Endothelial cell of umbilical vein (primary cell): ENCODE data around the gene ATP5ME. TPM values are rescaled to one million over a fixed set of nuclear protein-coding genes. Genes with fewer than 3 reads are reported as not detected.

Experiments
- BruUV-seq: library from RNA; stranded (reverse); fragments of 400-500 nt; replicated peaks from 2 replicates; lab custom pipeline; 2021; lab: Mats Ljungman, UMichigan
- CTCF ChIA-PET: fragments of 300-600, 350-600 bp; sonication (Branson Sonifier 250); formaldehyde crosslinking; loops from one replicate; lab custom pipeline; 2021; ENCODE audit warnings: antibody characterized with exemption, inconsistent platforms; lab: Charles Lee
- POLR2A ChIA-PET: fragments of 300-600, 350-600 bp; sonication (Branson Sonifier 250); formaldehyde crosslinking; loops from one replicate; lab custom pipeline; 2021; ENCODE audit warnings: antibody characterized with exemption, inconsistent platforms; lab: Charles Lee
- DNase-seq: peaks from one replicate; pipeline ENCODE4 v3.0.0-alpha.2; 2011; ENCODE audit warnings: low read depth, low spot score
- FAIRE-seq: peaks from 2 replicates; lab custom pipeline; 2011; peaks lifted over from hg19 to GRCh38; lab: Jason Lieb, UNC
- H2AFZ ChIP-seq: 2 replicates; pipeline ENCODE4 v1.6.0; 2012; ENCODE audit warnings: low read depth, low read length, control low read depth, inconsistent platforms
- H3K27ac ChIP-seq: 2 replicates; pipeline ENCODE4 v1.5.1; 2011; ENCODE audit warnings: low read depth, mild to moderate bottlenecking, control low read depth, low read length, moderate library complexity; ENCODE audit not compliant: insufficient read depth
- H3K27me3 ChIP-seq, 2 experiments: 2 replicates each; pipeline versions ENCODE4 v1.6.0 to v1.6.1; 2011; ENCODE audit warnings: low read length in 2 of 2, mixed read lengths in 1 of 2; ENCODE audit not compliant: control insufficient read depth in 2 of 2, insufficient read depth in 2 of 2
- H3K36me3 ChIP-seq, 2 experiments: 2 replicates in 1 of 2; 3 replicates in 1 of 2; pipeline ENCODE4 v1.5.1; 2011; ENCODE audit warnings: low read length in 2 of 2, mild to moderate bottlenecking in 1 of 2, moderate library complexity in 1 of 2; ENCODE audit not compliant: control insufficient read depth in 2 of 2, insufficient read depth in 2 of 2; ENCODE audit errors: extremely low read depth in 1 of 2
- H3K4me1 ChIP-seq: 3 replicates; pipeline ENCODE4 v1.5.1; 2011; ENCODE audit warnings: mild to moderate bottlenecking, low read length; ENCODE audit not compliant: control insufficient read depth, insufficient read depth; ENCODE audit errors: extremely low read depth
- H3K4me2 ChIP-seq: 2 replicates; pipeline ENCODE4 v1.6.1; 2011; ENCODE audit warnings: low read length, control low read depth, mixed read lengths; ENCODE audit not compliant: insufficient read depth
- H3K4me3 ChIP-seq, 3 experiments: fragments of 200-600 bp in 1 of 3; sonication (generic), shearing (Covaris generic) in 1 of 3; replicated peaks in 1 of 3; 2 replicates each; pipeline ENCODE4 v1.5.1; 2011 to 2016; ENCODE audit warnings: control low read depth in 3 of 3, low read length in 3 of 3, mild to moderate bottlenecking in 2 of 3, inconsistent platforms in 1 of 3, low read depth in 1 of 3, moderate library complexity in 1 of 3; ENCODE audit not compliant: insufficient read depth in 1 of 3
- H3K79me2 ChIP-seq: 2 replicates; pipeline ENCODE4 v1.6.0; 2012; ENCODE audit warnings: low read length, inconsistent platforms; ENCODE audit not compliant: control insufficient read depth, insufficient read depth
- H3K9ac ChIP-seq: replicated peaks from 2 replicates; pipeline ENCODE3; 2011; ENCODE audit warnings: low read length, control low read depth; ENCODE audit not compliant: insufficient read depth; ENCODE audit errors: extremely low read depth
- H3K9me1 ChIP-seq: replicated peaks from 3 replicates; pipeline ENCODE4 v1.6.0; 2011; ENCODE audit warnings: mild to moderate bottlenecking, low read length; ENCODE audit not compliant: control insufficient read depth, insufficient read depth; ENCODE audit errors: extremely low read depth
- H3K9me3 ChIP-seq: replicated peaks from 2 replicates; pipeline ENCODE4 v1.5.1; 2012; ENCODE audit warnings: low read length, inconsistent platforms; ENCODE audit not compliant: control insufficient read depth, insufficient read depth
- H4K20me1 ChIP-seq: replicated peaks from 2 replicates; pipeline ENCODE3; 2011; ENCODE audit warnings: mild to moderate bottlenecking, low read length; ENCODE audit not compliant: control insufficient read depth, insufficient read depth; ENCODE audit errors: extremely low read depth
- MAX ChIP-seq: IDR thresholded peaks from 2 replicates; pipeline ENCODE4 v1.6.1; 2011; ENCODE audit not compliant: insufficient read depth, insufficient read length
- POLR2A ChIP-seq: IDR thresholded peaks from 2 replicates; pipeline ENCODE4 v1.6.1; 2012; ENCODE audit warnings: low read depth, mild to moderate bottlenecking, control low read depth, low read length
- POLR2AphosphoS5 ChIP-seq: IDR thresholded peaks from 2 replicates; pipeline ENCODE4 v1.6.1; 2012; ENCODE audit warnings: low read depth, mild to moderate bottlenecking, control low read depth, low read length, moderate library complexity; ENCODE audit not compliant: insufficient read depth
- dilution Hi-C: fragments of 300-500 bp; cut with MboI; formaldehyde crosslinking; loops from one replicate; pipeline ENCODE4 v1.15.0; 2019; ENCODE audit warnings: low sequenced_read_pairs; ENCODE audit not compliant: extremely low pct_ligation_motif_present
- intact Hi-C: fragments of 100-400 bp; cut with micrococcal nuclease; formaldehyde crosslinking; loops from one replicate; pipeline ENCODE4 v1.10.0; 2022
- polyA plus RNA-seq, 4 experiments: library from polyadenylated mRNA; depleted of rRNA in 3 of 4; stranded (reverse) in 3 of 4; unstranded in 1 of 4; fragments of >200 nt; gene quantifications; 2 replicates each; pipeline versions ENCODE4 v1.2.1 to v1.2.3, GENCODE V29; 2011 to 2012; ENCODE audit warnings: missing spikeins in 1 of 4
- total RNA-seq: library from RNA; stranded (reverse); gene quantifications from 2 replicates; pipeline ENCODE4 v1.2.3, GENCODE V29; 2021

Gene ATP5ME
- total and polyA plus RNA-seq, 2 donors (not counting 3 experiments of a cell fraction or from before 2014, with no cell fraction given): 303 to 304 TPM

DNA sequence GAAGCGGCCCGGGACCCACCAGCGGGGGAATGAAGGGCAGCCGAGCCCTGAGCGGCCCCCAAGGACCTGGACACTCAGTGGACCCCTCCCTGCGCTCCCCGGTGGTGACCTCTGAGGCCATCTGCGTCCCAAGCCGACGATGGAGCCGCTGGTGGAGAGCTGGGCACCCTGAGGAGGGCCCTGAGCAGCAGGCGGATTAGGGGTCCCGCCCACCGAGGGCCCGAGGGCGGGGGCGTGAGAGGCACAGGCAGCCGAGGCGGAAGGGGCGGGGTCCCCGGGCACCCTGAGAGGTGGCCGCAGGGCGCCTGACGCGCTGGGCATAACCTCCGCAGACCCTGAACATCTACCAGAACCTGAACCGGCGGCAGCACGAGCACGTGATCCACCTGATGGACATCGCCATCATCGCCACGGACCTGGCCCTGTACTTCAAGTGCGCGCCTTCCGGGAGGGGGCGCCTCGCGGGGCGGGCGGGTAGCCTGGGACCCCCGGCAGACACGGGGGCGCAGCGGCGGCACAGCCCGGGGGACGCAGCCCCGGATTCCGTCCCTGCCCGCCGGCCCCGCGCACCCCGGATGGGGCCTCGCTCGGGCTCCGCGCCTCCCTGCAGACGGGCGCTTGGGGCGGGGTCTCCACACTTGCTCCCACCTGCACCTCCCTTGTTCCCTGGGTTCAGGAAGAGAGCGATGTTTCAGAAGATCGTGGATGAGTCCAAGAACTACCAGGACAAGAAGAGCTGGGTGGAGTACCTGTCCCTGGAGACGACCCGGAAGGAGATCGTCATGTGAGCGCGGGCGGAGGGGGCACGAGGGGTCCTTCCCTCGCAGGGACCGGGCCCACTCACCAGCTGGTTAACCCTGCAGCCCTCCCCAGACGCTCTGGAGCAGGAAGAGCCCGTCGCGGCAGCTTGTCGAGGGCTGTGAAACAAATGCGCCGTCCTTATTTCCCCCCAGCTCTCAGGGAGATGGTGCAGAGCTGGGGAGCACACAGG, 10.3 kb downstream of the ATP5ME start:
- BruUV-seq: no TSS peak

DNA sequence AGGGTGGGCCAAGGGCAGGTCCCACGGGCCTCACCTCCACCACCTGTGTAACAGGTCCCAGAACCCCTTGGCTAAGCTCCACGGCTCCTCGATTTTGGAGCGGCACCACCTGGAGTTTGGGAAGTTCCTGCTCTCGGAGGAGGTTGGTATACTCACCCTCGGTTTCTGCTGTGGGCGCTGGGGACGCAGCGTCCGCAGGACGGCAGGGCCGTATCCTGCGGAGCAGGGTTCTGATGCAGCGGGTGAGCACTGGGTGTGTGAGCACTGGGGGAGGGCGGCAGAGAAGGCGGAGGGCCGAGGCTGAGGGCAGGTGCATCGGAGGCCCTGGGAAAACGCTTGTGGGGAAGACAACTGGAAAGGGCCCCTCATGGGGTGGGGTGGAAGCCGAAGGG, 11.0 kb downstream of the ATP5ME start:
- Histone ChIP-seq H3K27me3 (peaks cover 0 to 5% of the 10 kb centered on the region in 2 experiments), H3K36me3 (no peaks in the 10 kb centered on the region), H2AFZ (peak overlapping the region; percentile 84), H3K4me2 (no peak overlapping the region), H3K27ac (no peak overlapping the region), H3K9ac (no peak overlapping the region), H3K9me3 (no peaks in the 10 kb centered on the region), H3K4me3 (peak overlapping the region in 1 of 3 experiments; percentile 38), H3K4me1 (no peaks in the 10 kb centered on the region), H3K79me2 (no peaks in the 10 kb centered on the region), H3K9me1 (no peaks in the 10 kb centered on the region), H4K20me1 (no peaks in the 10 kb centered on the region)
- BruUV-seq: no TSS peak
- DNase-seq: no peak
- ChIA-PET POLR2A (no interaction called here), CTCF (no interaction called here)
- dilution Hi-C loops (no loop called here), intact Hi-C loops (no loop called here)
- FAIRE-seq: no peak
- TF ChIP-seq POLR2A: no peak

More for the DNA sequence above, 10.3 kb downstream of the ATP5ME start:
- no peak for DNase-seq
- H2AFZ ChIP-seq: peak overlapping the region; percentile 84
- no peak for FAIRE-seq
- no peaks in the 10 kb centered on the region for H3K9me3 ChIP-seq
- intact Hi-C loops (no loop called here), dilution Hi-C loops (no loop called here)
- ChIA-PET POLR2A (no interaction called here), CTCF (no interaction called here)
- peak overlapping the region; percentile 39 for H3K4me2 ChIP-seq
- peaks cover 0 to 5% of the 10 kb centered on the region in 2 experiments for H3K27me3 ChIP-seq
- no peaks in the 10 kb centered on the region for H3K9me1 ChIP-seq
- no peaks in the 10 kb centered on the region for H3K79me2 ChIP-seq
- TF ChIP-seq POLR2AphosphoS5 (peak; percentile 17), MAX (no peak)
- peak overlapping the region in 1 of 3 experiments; percentile 38 for H3K4me3 ChIP-seq
- no peak overlapping the region for H3K27ac ChIP-seq
- no peaks in the 10 kb centered on the region for H3K36me3 ChIP-seq
- H3K9ac ChIP-seq: no peak overlapping the region
- H3K4me1 ChIP-seq: no peaks in the 10 kb centered on the region
- H4K20me1 ChIP-seq: no peaks in the 10 kb centered on the region
